Hindlimb muscle (tissue), 1 donor: ENCODE data around the gene TOB1. TPM values are rescaled to one million over a fixed set of nuclear protein-coding genes. Genes with fewer than 3 reads are reported as not detected.

Source experiments
- DNase-seq: peaks from one replicate; pipeline ENCODE4 v3.0.0-alpha.2; 2013
- polyA plus RNA-seq: library from polyadenylated mRNA; unstranded; fragments of 120-200 nt; gene quantifications from one replicate; pipeline ENCODE4 v1.2.1, GENCODE V29; 2013; ENCODE audit not compliant: insufficient read length

The TOB1 gene
- polyA plus RNA-seq, 1 donor, result 50.8 TPM

DNA sequence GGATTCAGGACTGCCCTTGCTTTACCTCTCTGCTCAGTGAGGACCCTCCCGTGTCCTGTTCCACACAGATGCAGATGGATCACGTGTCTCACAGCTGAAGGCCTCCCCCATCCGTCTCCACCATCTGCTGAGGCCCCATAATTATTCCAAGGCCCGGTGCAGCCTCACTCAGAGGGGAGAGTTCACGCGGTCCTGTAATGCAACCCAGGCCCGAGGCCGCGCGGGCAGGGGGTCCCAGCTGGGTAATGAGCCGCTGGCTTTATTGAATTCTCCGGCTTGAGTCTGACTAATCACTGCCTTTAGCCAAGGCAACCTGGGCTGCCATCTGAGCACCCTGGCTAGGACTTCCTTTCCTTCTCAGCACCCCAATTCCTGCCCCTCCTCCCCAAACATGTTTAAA lies 35.2 kb downstream of the TOB1 start:
- peak; percentile 53 for DNase-seq

DNA sequence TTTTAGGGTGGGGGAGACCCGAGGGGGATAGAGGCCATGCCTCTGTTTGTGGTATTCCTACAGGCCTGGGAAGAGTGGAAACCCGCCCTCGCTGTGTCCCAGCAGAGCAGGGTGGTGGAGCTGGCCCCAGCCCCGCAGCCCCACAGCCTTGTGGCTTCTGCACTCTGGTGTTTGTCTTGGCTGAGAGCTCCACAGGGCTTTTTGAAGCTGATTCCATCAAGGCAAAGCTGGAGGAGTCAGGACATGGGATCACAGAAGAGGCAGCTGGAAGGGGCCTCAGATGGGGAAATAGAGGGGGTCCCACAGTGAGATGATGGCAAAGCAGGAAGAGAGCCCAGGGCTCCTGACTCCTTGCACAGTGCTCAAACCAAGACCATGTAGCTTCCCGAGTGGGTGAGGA lies 35.8 kb downstream of the TOB1 start:
- no peak for DNase-seq

DNA sequence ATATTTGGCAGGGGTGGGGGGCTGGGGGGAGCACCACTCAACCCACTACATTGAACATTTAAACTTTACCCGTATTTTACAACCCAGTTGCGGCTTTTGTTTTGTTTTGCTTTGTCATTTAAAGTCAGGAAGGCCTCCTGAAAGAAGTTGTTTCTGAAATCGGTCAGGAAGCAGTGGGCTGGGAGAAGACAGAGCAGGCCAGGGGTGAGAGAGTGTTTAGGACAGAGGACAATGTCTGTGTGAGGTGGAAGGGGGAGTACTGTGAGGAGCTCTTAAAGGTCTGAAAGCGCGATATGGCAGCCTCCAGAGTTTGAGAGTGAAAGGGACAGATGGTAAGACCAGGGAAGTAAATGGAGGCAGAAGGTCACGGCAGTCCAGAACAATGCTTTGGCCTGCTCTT lies 36.8 kb downstream of the TOB1 start:
- no peak for DNase-seq

DNA sequence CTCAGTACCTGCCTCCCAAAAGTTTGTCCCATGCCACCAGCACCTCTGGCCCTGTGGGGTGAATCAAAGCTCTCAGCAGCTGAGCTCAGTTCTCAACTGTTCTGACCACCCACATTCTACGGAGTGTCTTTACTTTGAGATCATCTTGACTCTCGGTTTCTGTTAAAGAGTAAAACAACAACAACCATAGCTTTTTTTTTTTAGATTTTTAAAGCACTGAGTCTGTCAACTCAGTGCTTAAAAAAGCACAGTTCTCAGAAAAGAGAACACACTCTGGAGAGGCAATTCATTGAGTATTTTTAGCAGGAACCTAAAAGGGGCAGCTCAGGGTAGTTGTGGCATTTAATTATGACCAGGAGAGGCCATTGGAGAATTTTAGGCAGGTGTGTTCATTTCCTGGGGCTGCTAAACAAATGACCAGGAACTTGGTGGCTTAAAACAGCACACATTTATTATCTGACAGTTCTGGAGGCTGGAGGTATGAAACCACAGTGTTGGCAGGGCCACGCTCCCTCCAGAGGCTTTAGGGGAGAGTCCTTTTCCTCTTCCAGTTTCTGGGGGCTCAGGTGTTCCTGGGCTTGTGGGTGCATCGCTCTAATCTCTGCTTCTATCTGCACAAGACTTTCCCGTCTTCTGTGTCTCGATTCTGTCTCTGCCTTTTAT lies 37.5 kb downstream of the TOB1 start:
- DNase-seq, result no peak

DNA sequence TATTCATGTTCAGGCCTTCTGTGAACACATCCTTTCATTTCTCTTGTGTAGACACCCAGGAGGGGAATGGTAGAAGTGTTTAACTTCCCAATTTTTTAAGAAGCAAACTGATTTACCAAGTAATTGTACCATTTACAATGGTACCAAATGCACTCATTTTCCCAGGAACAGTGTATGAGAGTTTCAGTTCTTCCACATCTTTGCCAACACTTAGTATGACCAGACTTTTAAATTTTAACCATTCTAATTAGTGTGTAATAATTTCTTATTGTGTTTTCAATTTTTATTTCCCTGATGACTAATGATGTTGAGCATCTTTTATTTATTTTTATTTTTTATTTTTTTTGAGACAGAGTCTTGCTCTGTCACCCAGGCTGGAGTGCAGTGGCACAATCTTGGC lies 41.0 kb downstream of the TOB1 start:
- no peak for DNase-seq

DNA sequence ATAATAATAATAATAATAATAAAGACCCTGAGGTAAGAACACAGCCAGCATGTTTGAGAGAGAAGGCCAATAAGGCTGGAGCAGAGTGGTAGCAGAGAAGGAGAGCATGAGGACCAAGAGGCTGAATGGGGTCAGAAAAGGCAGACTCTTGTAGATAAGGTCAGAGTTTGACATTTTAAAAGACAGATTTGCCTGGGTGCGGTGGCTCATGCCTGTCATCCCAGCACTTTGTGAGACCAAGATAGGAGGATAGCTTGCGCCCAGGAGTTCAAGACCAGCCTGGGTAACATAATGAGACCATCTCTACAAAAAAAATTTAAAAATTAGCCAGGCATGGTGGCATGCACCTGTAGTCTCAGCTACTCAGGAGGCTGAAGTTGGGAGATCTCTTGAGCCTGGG lies 41.7 kb downstream of the TOB1 start:
- DNase-seq, result no peak

DNA sequence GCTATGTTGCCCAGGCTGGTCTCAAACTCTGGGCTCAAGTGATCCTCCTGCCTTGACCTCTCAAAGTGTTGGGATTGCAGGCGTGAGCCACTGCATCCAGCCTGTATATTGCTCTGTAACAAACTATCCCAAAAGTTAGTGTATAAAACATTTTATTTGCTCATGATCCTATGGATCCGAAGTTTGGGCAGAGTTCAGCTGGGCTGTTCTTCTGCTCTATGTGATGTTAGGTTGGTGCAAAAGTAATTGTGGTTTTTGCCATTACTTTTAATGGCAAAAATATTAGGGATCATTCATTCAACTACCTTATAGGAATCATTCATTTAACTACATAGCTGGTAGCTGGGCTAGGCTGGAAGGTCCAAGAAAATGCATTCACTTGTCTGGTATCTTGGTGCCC lies 43.6 kb downstream of the TOB1 start:
- DNase-seq, result no peak

DNA sequence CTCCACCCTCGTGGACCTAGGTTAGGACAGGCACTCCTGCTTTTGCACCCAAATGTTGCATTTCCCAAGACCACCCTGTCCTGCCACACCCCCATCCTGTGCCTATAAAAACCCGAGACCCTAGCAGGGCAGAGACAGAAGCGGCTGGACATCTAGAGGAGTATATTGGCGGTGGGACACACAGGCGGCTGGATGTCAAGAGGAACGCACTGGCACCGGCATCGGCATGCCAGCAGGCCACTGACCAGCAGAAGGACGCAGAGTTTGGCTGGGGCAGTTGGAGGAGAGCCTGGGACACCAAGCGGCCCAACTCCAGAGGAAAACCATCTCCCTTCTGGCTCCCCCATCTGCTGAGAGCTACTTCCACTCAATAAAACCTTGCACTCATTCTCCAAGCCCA lies 45.5 kb downstream of the TOB1 start:
- DNase-seq, result no peak

DNA sequence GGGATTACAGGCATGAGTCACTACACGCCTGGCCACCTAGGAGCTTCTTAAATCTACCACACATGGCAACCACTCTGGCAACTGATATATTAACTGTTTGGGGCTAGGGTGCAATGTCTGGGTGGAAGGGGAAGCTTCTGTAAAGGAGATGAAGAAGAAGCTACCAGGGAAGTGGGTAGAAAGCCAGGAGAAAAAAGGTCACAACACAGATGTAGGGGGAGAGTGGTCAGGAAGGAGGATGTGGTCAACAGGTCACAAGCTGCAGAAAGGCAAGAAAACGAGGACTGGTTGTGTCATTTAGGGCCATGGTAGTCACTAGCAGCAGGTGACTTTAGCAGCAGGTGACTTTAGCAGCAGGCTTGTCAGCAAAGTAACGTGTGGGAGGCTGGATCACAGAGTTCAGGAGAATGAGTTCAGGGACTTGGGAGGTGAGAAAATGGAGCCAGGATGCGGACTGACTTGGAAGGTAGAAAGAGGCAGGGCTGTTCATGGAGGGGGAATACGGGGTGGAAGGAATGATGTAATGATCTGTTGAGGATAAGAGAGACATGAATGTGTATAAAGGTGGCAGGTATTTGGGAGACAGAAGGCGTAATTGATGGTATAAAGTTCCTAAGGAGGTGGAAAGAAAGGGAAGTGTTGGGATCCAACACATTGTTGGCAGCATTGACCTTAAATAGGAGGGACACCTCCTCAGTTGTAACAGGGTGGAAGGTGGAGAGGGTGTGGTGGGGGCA lies 47.1 kb downstream of the TOB1 start:
- DNase-seq, result no peak

DNA sequence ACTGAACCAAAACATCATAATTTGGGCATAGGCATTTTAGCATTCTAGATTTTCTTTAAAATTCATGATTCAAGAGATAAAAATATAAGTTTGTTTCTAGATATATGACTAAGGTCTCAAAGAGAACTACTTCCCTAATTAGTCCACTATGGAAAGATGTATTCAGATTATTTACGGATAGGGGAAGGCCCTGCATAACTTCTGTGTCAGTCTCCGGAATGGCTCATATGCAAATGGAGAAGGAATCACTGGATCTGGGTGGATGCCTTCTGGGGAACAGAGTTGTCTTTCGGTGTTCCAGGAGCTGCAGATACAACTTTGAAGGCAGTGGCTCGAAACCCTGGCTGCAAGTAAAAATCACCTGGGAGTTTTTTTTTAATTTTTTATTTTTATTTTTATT lies 47.9 kb downstream of the TOB1 start:
- DNase-seq, result no peak

DNA sequence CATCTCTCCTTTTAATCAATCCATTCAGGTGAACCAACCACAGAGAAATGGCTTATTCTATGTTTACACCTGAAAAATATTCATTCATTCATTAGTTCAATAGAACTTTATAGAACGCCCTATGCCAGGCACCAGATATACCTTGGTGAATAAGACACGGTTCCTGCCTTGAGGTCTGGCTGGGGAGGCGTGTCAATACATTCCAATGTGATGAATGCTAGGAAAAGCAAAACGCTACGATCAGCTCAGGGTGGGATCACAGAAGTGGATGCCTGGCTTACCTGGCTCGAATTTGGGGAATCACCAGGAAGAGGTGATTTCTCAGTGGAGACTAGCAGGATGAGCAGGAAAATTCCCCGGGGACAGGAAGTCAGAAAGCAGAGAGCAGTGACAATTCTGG lies 48.3 kb downstream of the TOB1 start:
- DNase-seq, result no peak

DNA sequence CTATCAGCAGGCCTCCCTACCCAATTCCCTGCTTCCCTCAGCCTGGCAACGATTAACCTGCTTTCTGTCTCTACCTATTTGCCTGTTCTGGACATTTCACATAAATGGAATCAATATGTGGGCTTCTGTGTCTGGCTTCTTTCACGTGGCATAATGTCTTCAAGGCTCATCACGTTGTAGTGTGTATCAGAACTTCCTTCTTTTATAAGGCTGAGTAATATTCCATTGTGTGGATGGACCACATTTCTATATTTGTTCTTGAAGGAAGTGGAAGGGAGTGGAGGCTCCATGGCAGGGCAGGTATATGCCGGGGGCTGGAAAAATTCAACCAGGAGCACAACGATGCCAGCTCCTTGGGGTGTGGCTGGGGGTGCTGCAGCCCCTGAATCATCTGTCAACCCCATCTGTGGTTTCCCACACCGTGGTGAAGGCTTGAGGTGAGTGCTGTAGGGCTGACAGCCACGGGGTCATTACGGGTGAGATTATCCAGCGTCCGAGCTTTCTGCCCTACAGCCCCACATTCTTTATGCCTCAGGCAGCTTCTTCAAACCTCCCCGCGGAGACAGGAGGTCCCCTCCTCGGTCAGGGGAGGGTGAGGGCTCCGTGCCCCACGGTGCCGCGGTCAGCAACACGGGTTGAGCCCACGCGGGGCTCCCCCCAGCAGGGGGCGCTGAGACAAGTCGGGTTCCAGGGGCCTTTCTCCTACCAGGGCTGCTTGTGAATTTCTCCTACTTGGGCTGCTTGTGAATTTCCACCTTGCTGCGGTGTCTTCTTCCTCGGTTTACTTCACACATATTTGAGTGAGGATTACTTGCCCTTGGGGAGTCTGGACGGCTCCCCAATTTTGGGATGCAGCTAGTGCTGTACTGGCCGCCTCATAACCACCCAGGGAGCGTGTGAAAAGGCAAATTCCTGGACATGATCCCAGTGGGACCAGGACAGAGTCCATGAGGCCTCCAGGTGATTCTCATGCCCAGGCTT lies 49.1 kb downstream of the TOB1 start:
- no peak for DNase-seq

DNA sequence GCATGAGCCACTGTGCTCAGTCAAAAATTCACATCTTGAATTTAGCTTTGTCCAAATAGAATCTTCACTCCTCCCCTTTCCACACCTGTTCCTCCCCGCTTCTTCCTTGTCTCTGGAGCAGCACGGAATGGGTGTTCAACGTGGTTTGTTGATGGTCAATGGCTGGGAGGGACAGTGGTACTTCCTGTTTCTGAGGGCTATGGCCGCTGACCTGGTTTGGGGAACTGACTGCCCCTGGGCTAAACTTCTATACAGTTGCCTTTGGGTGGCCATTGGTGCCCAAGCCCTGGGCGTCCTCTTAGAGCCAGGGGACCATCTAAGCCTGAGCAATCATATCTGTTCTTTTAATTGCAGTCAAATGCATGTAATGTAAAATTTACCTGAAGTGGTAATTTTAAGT lies 49.9 kb downstream of the TOB1 start:
- DNase-seq, result no peak

DNA sequence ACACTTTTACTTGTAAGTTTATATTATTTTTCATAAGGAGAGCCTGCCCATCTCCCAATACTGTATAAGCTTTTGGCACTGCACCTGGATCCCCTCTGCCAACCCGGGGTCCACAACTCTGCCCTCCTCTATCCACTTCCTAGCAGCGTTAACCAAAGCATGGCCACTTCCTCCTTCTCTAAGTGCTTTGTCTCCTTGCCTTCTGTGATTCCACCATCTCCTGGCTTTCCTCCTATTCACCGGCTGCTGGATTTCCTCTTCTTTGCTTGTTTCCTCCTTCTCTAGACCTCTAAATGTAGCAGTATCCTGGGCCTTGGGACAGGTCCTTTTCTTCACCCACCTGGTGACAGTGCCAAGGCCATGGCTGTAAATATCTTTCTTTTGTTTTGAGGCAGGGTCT lies 50.8 kb downstream of the TOB1 start:
- no peak for DNase-seq

DNA sequence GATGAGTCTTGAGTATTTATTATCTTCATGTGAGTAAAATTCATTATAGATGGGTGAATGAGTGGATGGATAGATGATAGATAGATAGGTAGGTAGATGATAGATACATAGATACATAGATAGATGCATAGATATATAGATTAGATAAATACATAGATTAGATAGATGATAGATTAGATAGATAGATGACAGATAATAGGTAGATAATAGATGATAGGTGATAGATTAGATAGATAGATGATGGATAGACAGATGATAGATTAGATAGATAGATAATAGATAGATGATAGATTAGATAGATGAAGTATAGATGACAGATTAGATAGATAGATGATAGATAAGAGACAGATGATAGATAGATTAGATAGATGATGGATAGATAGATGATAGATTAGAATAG lies 52.6 kb downstream of the TOB1 start:
- no peak for DNase-seq

Other genes starting within 250 kb of the TOB1 start
- gene ABCC3, start 231.5 kb downstream of the TOB1 start, polyA plus RNA-seq, result 0.66 TPM
- 45.4 TPM for gene ANKRD40, start 158.4 kb downstream of the TOB1 start, polyA plus RNA-seq
- gene LUC7L3, start 146.8 kb downstream of the TOB1 start, polyA plus RNA-seq, result 270 TPM
- gene ANKRD40CL, start 98.8 kb downstream of the TOB1 start, polyA plus RNA-seq, result not detected
- gene WFIKKN2, start 30.8 kb downstream of the TOB1 start, polyA plus RNA-seq, result 0.75 TPM